B cell (primary cell): Measurements from ENCODE around the gene SPATA2L.

Experiments used
- EZH2 ChIP-seq: IDR thresholded peaks from 2 replicates; pipeline ENCODE4 v1.6.1; 2012; ENCODE audit warnings: borderline replicate concordance, low read depth, mild to moderate bottlenecking, moderate library complexity, low read length; ENCODE audit not compliant: insufficient read depth, poor library complexity, severe bottlenecking
- TF ChIP-seq, protein P1 (sequence below): fragments of 200-600 bp; IDR thresholded peaks from one replicate; pipeline ENCODE4 v1.8.0; 2022; ENCODE audit warnings: antibody characterized with exemption, mild to moderate bottlenecking

DNA sequence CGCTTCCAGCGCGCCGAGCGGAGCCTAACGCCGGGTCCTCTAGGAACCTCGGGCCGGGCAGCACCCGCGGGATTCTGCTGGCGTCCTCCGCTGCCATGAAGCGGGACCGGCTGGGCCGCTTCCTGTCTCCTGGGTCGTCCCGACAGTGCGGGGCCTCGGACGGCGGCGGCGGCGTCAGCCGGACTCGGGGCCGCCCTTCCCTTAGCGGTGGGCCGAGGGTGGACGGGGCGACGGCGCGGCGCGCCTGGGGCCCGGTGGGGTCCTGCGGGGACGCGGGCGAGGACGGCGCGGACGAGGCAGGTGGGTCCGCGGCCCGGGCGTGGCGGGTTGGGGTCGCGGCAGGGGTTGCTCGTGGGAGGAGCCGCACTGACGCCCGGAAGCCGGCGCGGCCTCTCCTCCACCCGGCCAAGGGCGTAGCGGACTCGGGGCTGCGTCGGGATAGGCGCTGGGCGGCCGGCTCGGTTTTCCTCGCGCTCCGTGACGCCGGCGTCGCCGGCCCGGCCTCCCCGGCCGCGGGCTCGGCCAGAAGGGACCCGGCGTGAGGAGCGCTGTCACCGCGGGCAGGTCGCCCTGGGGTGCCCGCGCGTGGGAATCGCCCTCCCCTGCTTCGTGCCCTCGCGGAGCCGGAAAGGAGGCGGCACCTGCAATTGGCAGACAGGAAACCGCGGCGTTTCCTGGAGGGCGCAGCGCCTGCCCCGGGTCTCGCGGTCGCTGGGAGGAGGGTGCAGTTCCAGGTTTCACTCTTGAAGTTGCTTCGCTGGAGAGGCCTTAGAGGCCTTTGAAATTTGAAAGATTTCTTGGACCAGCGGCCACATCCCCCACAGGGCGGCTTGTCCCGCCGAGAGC is 20.3 kb upstream of the SPATA2L start:
- TF ChIP-seq, protein P1, sequence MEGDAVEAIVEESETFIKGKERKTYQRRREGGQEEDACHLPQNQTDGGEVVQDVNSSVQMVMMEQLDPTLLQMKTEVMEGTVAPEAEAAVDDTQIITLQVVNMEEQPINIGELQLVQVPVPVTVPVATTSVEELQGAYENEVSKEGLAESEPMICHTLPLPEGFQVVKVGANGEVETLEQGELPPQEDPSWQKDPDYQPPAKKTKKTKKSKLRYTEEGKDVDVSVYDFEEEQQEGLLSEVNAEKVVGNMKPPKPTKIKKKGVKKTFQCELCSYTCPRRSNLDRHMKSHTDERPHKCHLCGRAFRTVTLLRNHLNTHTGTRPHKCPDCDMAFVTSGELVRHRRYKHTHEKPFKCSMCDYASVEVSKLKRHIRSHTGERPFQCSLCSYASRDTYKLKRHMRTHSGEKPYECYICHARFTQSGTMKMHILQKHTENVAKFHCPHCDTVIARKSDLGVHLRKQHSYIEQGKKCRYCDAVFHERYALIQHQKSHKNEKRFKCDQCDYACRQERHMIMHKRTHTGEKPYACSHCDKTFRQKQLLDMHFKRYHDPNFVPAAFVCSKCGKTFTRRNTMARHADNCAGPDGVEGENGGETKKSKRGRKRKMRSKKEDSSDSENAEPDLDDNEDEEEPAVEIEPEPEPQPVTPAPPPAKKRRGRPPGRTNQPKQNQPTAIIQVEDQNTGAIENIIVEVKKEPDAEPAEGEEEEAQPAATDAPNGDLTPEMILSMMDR, result no peak
- no peak for TF ChIP-seq EZH2
